Measurements from ENCODE around the gene CLPTM1L. TPM values are rescaled to one million over a fixed set of nuclear protein-coding genes. Genes with fewer than 3 reads are reported as not detected.

CLPTM1L gene
- total RNA-seq, 2 donors from 2014 or later: 117 to 155 TPM

DNA sequence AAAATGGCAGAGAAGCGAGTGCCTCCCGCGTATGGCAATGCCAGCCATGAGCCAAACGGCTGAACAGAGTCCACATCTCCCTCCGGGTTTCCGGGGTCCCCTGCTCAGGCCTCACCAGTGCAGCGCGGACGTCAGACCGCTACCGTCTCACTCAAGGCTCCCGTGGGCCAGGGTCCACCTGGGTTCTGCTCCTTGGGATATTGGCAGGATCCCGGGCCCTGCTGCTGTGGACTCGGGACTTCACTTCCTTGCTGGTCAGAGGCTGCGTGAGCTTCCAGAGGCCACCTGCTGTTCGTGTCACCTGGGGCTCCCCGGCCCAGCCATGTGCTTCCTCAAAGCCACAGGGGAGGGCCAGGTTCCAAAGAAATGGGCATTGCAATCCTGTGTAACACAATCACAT lies 38.4 kb upstream of the CLPTM1L start:
- Histone ChIP-seq H3K4me1 (ENCODE audit: control insufficient read depth in 1 of 2, low read depth in 2 of 2) (peaks cover 3 to 16% of the 10 kb centered on the region in 2 donors), H3K9me3 (no peaks in the 10 kb centered on the region), H3K4me3 (no peak overlapping the region), H3K27ac (no peak overlapping the region), H3K36me3 (no peaks in the 10 kb centered on the region), H3K27me3 (replicated peaks; ENCODE audit: insufficient read depth) (no peaks in the 10 kb centered on the region)
- no peak for ATAC-seq (ENCODE audit: insufficient number of reproducible peaks, low FRiP score, low read depth)
- TF ChIP-seq CTCF (IDR thresholded peaks at IDR 0.05): no peak
- DNase-seq (ENCODE audit: low spot score): no peak

DNA sequence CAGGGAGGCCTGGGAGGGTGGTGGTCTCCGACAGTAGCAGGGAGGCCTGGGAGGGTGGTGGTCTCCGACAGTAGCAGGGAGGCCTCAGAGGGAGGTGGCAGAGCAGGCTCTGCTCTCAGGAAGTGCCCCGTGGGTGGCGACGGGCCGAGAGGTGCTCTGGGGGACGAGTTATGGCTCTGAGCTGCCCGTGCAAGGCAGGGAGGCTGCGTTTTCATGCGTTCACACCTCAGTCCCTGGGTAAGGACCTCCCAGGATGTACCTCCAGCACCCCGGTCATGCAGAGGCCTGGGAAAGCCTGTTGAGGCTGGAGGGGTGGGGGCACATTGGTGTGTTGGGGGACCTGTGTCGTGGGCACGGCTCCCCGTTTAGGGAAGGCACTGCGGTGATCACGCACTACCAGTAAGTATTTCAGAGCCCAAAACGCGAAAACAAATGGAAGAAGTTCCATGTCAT lies 37.4 kb upstream of the CLPTM1L start:
- no peak overlapping the region for H3K27ac ChIP-seq
- no peak for ATAC-seq (ENCODE audit: insufficient number of reproducible peaks, low FRiP score, low read depth)
- no peak overlapping the region for H3K4me3 ChIP-seq
- TF ChIP-seq CTCF (IDR thresholded peaks at IDR 0.05): no peak
- no peak for DNase-seq (ENCODE audit: low spot score)
- H3K36me3 ChIP-seq: no peaks in the 10 kb centered on the region
- H3K27me3 ChIP-seq (replicated peaks; ENCODE audit: insufficient read depth): no peaks in the 10 kb centered on the region
- no peaks in the 10 kb centered on the region for H3K9me3 ChIP-seq
- peaks cover 3 to 16% of the 10 kb centered on the region in 2 donors for H3K4me1 ChIP-seq (ENCODE audit: control insufficient read depth in 1 of 2, low read depth in 2 of 2)

DNA sequence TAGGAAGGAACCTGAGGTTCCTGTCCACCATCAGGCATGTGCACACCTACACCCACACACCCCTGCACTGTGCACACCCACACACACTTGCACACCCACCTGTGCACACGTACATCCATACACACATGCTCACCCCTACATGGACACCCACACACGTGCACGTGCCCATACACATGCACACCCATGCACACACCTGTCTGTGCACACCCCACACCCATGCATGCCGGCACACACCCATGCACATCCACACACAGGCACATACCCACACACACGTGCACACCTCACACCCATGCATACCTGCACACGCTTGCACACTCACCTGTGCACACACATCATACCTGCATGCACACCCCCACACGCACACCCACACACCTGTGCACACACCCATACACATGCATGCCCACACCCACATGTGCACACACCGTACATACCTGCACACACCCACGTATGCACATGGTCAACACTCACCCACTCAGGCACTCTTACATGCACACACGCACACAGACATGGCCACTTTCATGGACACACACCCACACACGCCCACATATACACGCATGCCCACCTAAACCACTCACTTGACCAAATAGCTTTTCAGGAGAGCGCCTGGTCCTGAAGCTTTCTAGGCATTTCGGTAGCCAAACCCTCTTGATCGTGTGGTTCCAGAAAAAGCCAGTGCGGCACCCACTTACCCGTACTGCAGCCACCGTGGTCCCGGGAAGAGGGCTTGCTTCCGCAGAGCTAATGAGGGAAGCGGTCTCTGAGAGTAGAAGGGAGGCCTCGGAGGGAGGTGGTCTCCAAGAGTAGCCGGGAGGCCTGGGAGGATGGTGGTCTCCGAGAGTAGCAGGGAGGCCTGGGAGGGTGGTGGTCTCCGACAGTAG lies 36.7 kb upstream of the CLPTM1L start:
- H3K27ac ChIP-seq: no peak overlapping the region
- no peaks in the 10 kb centered on the region for H3K9me3 ChIP-seq
- no peak for ATAC-seq (ENCODE audit: insufficient number of reproducible peaks, low FRiP score, low read depth)
- no peaks in the 10 kb centered on the region for H3K27me3 ChIP-seq (replicated peaks; ENCODE audit: insufficient read depth)
- H3K4me1 ChIP-seq (ENCODE audit: control insufficient read depth in 1 of 2, low read depth in 2 of 2): peaks cover 2 to 15% of the 10 kb centered on the region in 2 donors
- TF ChIP-seq CTCF (IDR thresholded peaks at IDR 0.05): no peak
- no peak overlapping the region for H3K4me3 ChIP-seq
- no peaks in the 10 kb centered on the region for H3K36me3 ChIP-seq
- no peak for DNase-seq (ENCODE audit: low spot score)

DNA sequence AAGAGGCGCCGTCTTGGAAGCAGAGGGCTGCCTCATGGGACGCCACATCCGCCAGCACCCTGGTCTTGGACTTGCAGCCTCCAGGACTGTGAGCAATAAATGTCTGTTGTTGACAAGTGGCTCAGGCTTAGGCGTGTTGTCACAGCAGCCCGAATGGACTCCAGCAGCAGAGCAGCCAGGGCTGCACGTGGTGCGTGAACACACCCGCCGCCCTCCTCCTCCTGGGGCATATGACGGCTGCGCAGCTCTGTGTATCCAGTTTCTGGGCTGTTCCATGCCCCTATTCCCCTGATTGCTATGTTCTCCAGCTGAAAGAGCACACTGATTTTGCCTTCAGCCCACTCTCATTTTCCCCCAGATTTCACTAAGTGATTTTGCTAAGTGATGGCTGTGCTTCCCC lies 36.0 kb upstream of the CLPTM1L start:
- TF ChIP-seq CTCF (IDR thresholded peaks at IDR 0.05): no peak
- Histone ChIP-seq H3K27ac (no peak overlapping the region), H3K9me3 (no peaks in the 10 kb centered on the region), H3K4me3 (no peak overlapping the region), H3K4me1 (ENCODE audit: control insufficient read depth in 1 of 2, low read depth in 2 of 2) (peaks cover 0 to 11% of the 10 kb centered on the region in 2 donors), H3K27me3 (replicated peaks; ENCODE audit: insufficient read depth) (no peaks in the 10 kb centered on the region), H3K36me3 (no peaks in the 10 kb centered on the region)
- ATAC-seq (ENCODE audit: insufficient number of reproducible peaks, low FRiP score, low read depth) (no peak), DNase-seq (ENCODE audit: low spot score) (no peak)

GRCh38 chr5:1380011-1380817 lies 35.3 kb upstream of the CLPTM1L start:
- DNase-seq (ENCODE audit: low spot score): no peak
- peak overlapping the region; percentile 51 for H3K4me3 ChIP-seq
- no peak overlapping the region for H3K27ac ChIP-seq
- ATAC-seq (ENCODE audit: insufficient number of reproducible peaks, low FRiP score, low read depth): no peak
- H3K4me1 ChIP-seq (ENCODE audit: control insufficient read depth in 1 of 2, low read depth in 2 of 2): peaks cover 0 to 11% of the 10 kb centered on the region in 2 donors
- H3K27me3 ChIP-seq (replicated peaks; ENCODE audit: insufficient read depth): no peaks in the 10 kb centered on the region
- H3K9me3 ChIP-seq: no peaks in the 10 kb centered on the region
- peak; percentile 46 for TF ChIP-seq CTCF (IDR thresholded peaks at IDR 0.05)
- H3K36me3 ChIP-seq: no peaks in the 10 kb centered on the region
